Stimulated activated naive CD8-positive, alpha-beta T cell treated with anti-CD3 and anti-CD28 coated beads, Interleukin-15, Interleukin-2, amounts not matched to agents 100 U/mL and 50 U/mL, for 24 hours (primary cell): ENCODE data around the gene DHRS9.

ENCODE experiments used
- ATAC-seq: fragments of 150-1000 bp; cut with Tn5 transposase; one replicate; pipeline ENCODE4 v1.10.0; 2021
- DNase-seq: peaks from one replicate; pipeline ENCODE4 v3.0.0; 2021

Gene DHRS9

DNA sequence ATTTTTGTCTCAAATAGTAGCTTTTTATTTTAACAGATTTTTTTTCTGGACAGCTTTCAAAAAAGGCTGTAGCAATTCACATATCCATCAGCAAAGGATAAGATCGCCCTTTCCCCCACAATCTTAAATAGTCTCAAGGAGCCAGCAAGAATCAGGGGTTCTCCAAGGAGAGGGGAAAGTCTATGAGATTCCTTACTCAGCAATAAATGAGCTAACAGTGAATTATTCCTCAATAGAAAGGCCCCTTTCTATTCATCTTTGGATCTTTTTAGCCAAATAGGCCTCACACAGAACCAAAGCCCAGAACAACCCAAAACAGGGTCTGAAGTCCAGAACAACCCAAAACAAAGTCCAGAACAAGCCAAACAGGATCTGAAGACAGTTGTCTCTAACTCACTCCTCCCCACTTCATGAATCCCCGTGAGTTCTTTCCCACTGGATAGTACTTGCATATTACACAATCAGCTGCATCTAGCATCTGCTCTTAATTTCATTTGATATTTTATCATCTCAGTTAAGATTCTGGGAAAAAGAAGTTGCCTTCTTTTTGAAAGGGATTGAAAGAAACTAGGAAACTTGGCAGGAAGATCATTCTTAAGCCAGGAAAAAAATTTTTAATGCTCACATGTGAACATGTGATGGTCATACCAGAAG lies 3.4 kb upstream of the DHRS9 start:
- ATAC-seq (no peak), DNase-seq (no peak)

DNA sequence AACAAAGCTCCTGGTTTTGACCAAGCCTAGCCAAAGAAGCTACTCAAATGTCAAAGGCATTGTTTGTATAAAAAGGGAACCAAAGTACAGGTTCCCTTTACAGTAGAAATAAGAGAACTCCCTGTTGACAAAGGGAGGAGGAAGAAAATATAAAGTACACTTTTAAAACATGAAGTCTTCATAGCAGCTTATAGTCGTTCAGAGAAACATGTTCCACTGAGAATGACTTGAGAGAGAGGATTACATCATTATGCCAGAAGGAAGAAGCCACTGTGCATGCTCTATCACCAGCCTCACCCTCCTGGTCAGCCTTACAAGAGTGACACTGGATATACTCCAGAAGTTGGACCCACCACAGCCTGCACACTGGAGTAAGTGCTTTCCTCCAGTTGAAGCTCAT lies 2.5 kb upstream of the DHRS9 start:
- ATAC-seq (no peak), DNase-seq (no peak)

DNA sequence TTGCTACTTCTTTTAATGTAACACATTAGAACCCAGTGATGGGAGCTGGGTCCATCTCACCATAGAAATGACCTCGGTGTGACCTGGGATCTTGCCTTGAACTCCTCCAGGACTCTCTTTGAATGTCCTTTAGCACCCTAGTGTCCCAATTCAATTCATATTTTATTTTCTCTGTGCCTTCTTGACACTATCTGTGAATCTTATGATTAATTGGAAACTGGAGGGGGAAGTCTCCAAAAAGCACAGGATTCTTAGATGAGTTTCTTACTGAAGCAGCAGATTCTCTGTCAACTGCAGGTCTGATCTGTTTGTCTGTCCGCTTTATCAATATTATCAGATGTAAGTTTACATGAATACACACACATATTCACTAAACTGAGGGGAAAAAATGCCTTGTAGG lies 470 bp downstream of the DHRS9 start:
- ATAC-seq: no peak

DNA sequence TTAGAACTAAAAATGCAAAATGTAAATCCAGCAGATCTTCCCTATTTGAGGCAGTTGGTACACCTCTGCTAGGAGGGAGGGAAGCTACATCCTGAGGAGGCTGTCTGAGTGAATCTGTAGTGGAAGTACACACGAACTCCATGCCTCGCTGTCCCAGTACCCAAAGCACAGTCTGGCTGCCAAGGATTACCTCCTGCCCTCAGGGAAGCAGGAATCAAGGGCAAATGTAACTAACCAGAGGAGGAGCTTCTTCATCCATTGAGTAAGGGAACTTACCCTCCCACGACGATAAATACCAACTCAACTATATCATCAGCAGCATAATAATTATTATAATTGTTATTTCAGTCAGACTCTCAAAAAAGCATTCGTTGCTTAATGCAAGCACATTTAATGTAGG lies 2.1 kb downstream of the DHRS9 start:
- ATAC-seq: no peak
- DNase-seq: no peak

More for the DNA sequence above, 470 bp downstream of the DHRS9 start:
- DNase-seq: no peak

DNA sequence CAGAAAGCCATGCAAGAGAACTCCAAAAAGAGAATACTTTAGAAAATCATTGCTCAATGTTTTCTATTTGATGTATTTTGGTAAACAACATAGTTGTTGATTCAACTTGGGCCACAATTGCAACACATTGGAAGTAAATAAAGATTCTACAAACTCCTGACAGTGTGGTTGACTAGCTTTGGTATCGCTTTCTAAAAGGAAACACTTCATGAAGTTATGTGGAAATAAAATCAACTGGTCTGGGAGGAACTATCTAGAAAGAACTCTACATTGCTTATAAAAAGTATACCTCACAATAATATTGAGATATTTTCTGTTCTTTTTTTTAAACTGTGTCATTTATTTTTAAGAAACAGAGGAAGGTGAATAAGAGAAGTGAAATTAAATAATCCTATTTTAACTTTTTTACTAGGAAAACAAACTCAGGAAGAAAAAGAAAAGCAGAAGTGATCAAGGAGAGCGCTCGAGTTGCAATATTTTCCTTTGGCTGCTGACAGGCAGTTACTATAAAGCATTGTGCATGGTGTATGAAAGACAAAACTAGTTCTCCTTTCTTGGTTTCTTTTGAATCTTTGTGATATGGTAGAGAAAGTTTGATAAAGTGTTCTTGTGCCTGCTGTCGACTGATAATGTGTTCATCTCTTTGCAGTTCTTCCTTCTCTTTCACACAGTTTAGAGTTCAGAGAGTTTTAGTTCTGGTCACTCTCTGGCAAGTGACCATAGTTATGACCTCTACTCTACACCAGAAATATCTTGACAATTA lies 3.0 kb downstream of the DHRS9 start:
- DNase-seq: no peak
- ATAC-seq: no peak

DNA sequence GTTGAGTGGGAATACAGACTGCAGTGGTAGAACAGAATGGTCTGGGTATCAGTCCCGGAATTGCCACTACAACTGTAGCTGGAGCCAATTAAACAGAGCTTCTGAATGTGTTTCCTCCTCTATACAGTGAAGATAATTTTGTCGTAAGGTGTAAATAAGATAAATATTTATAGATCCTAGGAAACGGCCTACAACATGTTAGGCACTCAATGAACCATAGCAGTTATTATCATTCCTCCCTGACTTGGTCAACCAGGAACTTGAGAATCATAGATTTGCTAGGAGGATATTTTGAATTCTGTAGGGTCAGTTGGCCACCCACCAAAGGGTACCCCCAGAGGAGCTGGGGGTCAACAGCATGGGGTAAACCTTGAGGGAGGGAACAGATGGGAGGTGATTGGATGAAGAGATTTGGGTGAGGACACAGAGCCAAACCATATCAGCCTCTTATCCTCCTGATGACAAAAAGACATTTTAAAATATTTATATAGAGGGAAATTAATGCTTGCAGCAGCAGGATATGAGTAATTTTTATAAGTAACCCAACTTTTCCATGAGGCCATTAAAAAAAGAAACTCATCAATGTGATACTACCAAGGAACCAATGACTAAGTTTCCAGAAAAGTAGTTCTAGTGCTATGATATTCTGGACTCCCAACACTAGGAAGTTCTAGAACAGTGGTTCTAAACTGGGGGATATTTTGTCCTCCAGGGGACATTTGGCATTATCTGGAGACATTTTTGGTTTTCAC lies 4.0 kb downstream of the DHRS9 start:
- DNase-seq (no peak), ATAC-seq (peak; percentile 5)

DNA sequence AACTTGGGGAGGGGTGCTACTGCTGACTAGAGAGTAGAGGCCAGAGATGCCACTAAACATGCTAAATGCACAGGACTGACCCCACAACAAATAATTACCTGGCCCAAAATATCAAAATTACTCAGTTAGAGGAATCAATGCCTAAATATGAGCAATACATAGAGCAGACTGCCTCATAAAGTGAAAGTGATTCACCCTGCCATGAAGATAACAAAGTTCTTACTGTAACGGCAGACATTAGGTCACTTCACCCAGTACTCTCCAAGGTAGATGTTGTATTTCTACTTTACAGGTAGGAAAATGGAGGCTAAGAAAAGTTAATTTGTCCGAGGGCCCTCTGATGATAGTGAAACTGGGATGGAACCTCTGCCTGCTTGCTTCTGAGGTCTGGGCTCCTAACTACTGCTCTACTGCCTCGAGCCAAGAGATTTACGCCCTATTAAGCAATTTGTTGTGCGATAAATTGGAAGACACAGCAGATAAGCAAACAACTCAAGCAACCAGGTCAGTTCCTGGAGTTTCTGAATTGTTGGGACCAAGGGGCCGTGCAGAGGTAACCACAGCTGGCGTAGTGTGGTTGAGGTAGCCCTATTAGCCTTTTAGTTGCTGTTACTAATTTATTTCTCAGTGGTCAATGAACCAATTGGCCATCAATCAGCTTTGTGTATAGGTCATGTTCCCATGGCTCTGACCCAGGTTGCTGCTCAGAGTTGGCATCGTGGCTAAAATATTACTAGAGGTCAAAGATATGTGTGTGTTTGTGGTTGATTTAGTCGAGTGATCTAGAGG lies 4.8 kb downstream of the DHRS9 start:
- DNase-seq: no peak
- peak; percentile 72 for ATAC-seq

DNA sequence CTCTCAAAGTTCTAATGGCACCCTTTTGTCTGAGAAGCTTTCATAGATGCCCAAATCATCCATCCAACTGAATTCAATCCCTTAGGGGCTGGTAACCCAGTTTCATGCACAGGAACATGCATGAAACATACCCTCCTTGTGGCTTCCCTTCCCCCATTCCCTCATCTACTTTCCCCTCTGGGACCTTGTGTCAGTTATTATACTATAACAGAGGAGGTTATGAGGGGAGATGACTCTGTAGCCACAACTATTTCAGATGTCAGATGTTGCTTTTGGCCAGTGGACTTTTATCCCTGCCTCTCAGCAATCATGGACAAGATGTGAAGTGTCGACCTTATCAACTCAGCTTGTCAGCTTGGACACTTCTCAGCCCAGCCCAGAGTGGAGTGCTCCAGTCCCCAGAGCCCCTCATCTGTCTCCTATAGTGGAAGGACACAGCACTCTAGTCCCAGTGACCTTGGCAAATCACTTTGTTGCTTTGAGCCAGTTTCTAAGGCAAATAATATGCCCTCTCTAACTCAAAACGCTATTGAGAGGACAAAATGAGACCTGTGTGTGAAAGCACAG lies 8.4 kb downstream of the DHRS9 start:
- ATAC-seq (no peak), DNase-seq (no peak)

DNA sequence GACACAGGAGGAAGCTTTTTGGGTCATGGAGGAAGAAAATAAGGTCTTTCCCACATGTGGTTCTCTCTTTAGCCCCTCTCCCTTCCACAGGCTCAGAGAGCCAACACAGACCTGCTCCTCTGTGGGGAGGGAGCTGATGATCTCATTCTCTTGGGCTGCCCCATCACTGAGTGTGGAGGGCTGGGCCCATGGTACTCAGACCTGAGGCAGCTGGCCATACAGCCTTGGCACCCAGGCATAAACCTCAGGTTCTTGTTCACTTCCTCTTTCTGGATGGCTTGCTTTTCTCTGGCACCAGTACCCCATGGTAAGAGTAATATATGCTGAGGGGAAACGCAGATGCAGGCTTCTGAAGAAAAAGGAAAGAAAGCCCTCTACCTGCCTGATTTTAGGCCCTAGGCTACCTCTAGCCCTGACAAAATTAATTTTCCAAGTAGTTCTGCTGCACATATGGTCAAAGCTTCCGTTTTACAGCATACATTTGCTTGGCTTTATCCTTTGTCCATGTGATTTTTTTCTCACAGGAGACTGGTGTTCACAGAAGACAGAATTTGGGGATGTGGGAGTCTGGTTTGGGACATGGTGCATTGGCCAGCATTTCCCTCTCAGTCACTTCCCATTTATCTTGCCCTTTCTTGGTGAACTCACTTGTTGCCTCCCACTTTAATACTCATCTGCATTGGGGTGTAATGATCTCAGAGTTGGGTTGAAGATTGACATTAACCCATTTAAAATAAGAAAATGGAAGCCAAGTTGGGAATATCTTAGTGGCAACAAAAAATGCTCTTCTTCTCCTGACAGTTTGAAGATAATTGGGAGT lies 11.1 kb downstream of the DHRS9 start:
- peak; percentile 65 for ATAC-seq
- DNase-seq: no peak

DNA sequence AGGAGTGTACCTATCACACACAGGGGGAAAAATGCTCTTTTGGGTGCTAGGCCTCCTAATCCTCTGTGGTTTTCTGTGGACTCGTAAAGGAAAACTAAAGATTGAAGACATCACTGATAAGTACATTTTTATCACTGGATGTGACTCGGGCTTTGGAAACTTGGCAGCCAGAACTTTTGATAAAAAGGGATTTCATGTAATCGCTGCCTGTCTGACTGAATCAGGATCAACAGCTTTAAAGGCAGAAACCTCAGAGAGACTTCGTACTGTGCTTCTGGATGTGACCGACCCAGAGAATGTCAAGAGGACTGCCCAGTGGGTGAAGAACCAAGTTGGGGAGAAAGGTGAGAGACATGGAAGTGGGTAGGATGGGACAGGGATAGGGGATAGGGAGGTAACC lies 12.2 kb downstream of the DHRS9 start:
- ATAC-seq: no peak
- no peak for DNase-seq

DNA sequence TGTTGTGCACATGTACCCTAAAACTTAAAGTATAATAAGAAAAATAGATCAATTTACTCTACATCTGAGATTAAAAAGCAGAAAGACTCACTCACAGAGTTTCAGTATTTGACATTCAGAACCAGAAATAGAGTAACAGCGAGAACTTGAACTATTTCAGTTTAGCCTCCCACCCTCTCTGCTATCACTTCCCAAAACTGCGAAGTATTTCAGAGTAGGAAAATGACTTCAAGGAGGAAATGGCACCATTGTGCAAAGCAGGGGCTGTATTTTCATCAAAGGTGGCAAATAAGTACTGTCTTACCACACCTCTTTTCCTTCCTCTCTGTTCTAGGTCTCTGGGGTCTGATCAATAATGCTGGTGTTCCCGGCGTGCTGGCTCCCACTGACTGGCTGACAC lies 13.6 kb downstream of the DHRS9 start:
- DNase-seq (no peak), ATAC-seq (no peak)

DNA sequence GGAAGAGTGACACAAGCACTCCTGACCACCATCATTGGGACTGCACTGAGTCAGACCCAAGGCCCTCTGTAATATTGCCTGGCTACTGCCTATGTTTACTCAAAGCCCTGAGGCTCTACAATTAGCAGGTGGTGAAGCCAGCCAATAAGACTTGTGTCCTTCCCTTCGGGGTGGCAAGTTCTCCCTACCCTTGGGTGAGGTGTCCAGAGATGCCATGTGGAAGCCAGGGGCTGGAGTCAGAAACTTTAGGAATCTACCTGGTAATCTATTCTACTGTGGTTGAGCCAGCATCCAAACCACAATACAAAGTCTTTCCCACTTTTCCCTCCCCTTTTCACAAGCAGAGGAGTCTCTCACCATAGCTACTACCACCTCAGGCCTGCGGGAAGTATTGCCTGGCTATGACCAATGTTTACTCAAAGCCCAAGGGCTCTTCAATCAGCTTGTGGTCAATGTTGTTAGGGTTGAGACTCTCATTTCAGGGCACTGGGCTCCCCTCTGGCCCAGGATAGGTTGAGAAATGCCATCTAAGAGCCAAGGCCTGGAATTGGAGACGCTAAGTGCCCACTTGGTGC lies 17.6 kb downstream of the DHRS9 start:
- ATAC-seq (no peak), DNase-seq (no peak)

DNA sequence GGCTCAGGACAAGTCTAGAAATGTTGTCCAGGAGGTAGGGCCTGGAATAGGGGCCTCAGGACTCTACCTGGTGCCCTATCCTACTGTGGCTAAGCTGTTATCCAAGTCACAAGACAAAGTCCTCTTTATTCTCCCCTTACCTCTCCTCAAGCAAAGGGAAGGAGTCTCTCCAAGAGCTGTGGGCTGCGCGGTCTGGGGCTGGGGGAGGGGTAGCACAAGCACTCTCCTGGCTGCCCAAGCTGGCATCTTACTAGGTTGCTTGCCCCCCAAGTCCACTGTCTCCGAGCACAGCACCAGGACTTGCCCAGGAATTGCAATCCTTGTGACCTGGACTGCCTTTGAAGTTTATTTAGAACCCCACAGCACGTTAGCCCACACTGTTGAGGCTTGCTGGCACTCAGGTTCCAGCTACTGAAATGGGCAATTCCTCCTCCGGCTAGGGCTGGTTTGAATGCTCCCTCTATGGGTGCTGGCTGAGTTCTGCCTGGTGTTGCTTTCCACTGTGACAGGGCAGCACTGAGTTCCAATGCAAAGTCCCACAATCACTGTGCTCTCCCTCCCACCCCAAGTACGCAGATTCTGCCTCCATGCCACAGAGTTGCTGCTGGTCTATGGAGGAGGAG lies 18.5 kb downstream of the DHRS9 start:
- ATAC-seq (no peak), DNase-seq (no peak)

DNA sequence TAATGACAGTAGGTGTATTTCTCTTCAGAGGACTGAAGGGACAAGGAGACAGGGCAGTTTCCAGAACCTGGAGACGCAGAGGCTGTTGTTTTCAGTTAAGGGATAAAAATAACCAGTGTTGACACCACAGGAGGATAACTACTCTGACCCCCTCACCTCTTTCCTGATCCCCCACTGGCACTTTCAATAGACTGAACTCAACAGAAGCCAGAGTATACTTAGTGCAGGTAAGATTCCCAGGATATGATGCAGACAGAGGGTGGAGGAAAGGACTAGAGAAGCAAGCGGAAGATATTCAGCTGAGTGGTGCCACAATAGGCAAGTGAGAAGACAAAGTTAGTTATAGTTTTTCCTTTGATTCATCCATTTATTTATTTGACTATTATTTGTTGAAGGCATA lies 19.8 kb downstream of the DHRS9 start:
- ATAC-seq (no peak), DNase-seq (no peak)

DNA sequence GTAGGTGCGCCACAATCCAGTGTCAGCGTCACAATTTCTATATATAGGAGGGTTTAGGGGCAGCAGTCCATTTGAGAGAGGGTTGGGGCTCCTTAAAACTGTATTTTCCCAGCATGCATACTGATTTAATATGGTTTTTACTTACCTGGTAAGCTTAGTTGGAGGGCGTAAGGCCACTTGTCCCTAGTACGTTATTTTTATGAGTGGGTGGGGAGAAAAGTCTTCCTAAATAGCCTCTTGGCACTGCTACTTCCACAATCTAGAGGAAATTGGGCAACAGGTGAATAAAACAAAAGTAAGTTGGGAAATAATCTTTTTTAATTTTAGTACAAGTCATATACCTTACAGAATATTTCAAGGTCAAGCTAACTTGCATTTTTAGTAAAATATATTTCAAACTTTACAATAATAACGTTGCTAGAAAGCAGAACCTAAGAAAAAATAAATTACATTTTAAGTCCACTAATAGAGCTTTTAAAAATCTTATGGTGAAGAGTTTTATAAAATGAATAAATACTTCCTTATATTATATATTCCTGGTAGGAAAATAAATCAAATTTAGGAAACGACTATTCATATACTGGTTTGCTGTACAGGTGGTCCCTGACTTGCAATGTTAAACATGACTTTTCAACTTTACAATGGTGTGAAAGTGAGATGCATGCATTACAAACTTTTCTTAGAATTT lies 20.9 kb downstream of the DHRS9 start:
- DNase-seq (no peak), ATAC-seq (no peak)

DNA sequence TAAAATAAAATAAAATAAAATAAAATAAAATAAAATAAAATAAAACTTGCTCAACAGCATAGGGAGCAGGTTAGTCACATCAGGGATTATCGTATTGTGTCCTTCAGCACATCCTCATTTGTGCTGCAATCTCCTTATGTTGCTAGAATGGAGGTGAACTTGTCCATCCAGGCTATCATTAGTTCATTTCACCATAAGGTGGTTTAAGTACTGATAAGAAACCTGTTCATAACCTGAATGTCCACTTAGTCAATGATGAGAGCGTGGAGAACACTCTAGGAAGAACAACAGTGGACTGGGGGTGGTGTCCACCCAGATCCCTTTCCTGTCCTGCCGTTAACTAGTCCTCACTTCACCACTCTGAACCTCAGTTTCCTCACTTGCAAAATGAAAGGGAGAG lies 21.9 kb downstream of the DHRS9 start:
- DNase-seq (no peak), ATAC-seq (no peak)

DNA sequence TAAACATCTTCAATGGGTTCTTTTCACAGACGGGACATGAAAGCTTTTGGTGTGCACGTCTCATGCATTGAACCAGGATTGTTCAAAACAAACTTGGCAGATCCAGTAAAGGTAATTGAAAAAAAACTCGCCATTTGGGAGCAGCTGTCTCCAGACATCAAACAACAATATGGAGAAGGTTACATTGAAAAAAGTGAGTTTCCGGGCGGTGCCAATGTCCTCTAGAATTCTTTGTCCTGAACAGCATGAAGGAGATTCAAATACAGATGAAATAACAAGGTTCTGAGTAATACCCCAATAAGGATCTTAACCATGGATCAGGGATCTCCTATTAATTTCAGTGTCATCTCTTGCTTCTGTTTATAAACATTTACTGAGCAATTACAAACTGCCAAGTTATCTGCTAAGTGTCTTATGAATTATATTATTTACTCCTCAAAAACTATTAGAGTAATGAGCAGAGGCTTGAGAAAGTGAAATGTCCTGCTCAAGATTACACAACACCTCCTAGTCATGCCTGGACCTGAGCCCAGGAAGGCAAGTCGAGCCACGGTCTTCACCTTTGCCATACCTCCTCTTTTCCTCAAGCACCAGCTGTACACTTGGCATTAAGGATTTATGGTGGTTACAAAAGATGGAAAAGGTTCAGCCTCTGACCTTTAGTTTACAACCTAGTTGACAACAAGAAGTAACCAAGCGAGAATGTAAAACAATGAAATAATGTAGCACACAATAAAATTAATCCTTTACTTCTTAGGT lies 22.6 kb downstream of the DHRS9 start:
- ATAC-seq (no peak), DNase-seq (no peak)

DNA sequence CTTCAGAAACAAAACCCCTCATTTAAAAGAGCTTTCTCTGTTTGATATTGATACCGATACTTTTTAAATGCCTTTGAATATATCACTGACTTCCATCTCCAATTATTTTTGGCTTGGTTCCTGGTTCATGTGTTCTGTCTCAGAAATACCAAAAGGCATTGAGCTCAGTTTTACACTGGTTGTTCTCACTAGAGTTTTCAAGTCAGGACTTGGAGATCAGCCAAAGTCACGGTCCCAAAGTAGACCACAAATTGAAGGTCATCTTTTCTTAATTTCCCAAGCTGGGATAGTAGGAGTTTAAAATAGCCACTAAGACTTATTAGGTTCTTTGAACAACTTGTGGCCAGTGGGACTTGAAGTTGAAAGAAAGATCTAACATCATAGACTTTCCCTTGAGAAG lies 24.2 kb downstream of the DHRS9 start:
- DNase-seq (no peak), ATAC-seq (no peak)

DNA sequence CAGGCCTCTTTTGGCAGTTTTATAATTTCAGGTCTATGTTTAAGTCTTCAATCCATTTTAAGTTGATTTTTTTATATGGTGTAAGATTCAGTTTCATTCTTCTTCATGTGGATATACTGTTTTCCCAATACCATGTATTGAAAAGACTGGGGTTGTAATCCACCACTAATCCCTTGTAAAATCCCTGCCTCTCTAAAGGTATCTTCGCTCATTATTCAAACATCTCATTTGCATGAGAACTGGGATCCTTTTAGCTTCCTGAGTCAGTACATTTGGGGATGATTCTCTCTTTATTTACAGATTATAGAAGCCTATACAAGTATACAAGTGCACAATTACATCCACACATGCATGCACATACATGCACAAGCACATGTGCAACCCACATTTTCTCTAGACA lies 25.3 kb downstream of the DHRS9 start:
- ATAC-seq (no peak), DNase-seq (no peak)
